Measurements from ENCODE around the gene NFATC1.

The NFATC1 gene

GRCh38 chr18:79485788-79486355 is 90.1 kb downstream of the NFATC1 start:
- no peaks in the 10 kb centered on the region for H3K9me3 ChIP-seq (ENCODE audit: control insufficient read depth, low read length)
- H3K4me3 ChIP-seq (ENCODE audit: low read length) = no peak overlapping the region
- no peaks in the 10 kb centered on the region for H3K36me3 ChIP-seq (ENCODE audit: control insufficient read depth, insufficient read depth, low read length)
- no peaks in the 10 kb centered on the region for H3K27me3 ChIP-seq (ENCODE audit: control insufficient read depth, insufficient read depth, low read length)
- no peak overlapping the region for H3K9ac ChIP-seq (ENCODE audit: low read length)
- no peaks in the 10 kb centered on the region for H3K4me1 ChIP-seq (ENCODE audit: control insufficient read depth, insufficient read depth, low read length)

DNA sequence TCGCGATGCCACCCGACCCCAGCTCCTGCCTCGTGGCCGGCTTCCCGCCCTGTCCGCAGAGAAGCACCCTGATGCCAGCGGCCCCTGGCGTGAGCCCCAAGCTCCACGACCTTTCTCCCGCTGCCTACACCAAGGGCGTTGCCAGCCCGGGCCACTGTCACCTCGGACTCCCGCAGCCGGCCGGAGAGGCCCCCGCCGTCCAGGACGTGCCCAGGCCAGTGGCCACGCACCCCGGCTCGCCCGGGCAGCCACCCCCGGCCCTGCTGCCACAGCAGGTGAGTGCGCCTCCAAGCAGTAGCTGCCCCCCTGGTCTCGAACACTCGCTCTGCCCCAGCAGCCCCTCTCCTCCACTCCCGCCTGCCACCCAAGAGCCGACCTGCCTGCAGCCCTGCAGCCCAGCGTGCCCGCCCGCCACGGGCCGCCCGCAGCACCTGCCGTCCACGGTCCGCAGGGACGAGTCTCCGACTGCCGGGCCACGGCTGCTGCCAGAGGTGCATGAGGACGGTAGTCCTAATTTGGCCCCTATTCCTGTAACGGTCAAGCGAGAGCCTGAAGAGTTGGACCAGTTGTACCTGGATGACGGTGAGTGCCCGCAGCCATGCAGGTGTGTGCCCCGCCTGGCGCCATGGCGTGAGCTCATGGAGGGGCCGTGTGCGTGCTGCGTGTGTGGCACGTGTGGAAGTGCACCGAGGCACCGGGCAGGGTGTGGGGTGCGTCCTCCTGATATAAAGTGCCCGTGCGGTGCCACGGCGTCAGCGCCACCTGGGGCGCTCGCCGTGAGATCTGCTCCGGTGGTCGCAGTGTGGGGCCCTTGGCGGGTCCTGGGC is 90.8 kb downstream of the NFATC1 start:
- no peaks in the 10 kb centered on the region for H3K27me3 ChIP-seq (ENCODE audit: control insufficient read depth, insufficient read depth, low read length)
- H3K9ac ChIP-seq (ENCODE audit: low read length) = no peak overlapping the region
- no peaks in the 10 kb centered on the region for H3K9me3 ChIP-seq (ENCODE audit: control insufficient read depth, low read length)
- no peak overlapping the region for H3K4me3 ChIP-seq (ENCODE audit: low read length)
- H3K36me3 ChIP-seq (ENCODE audit: control insufficient read depth, insufficient read depth, low read length) = no peaks in the 10 kb centered on the region
- no peaks in the 10 kb centered on the region for H3K4me1 ChIP-seq (ENCODE audit: control insufficient read depth, insufficient read depth, low read length)

GRCh38 chr18:79487183-79487800 is 91.6 kb downstream of the NFATC1 start:
- Histone ChIP-seq H3K9ac (ENCODE audit: low read length) (no peak overlapping the region), H3K36me3 (ENCODE audit: control insufficient read depth, insufficient read depth, low read length) (no peaks in the 10 kb centered on the region), H3K27me3 (ENCODE audit: control insufficient read depth, insufficient read depth, low read length) (no peaks in the 10 kb centered on the region), H3K9me3 (ENCODE audit: control insufficient read depth, low read length) (no peaks in the 10 kb centered on the region), H3K4me3 (ENCODE audit: low read length) (no peak overlapping the region), H3K4me1 (ENCODE audit: control insufficient read depth, insufficient read depth, low read length) (no peaks in the 10 kb centered on the region)

DNA sequence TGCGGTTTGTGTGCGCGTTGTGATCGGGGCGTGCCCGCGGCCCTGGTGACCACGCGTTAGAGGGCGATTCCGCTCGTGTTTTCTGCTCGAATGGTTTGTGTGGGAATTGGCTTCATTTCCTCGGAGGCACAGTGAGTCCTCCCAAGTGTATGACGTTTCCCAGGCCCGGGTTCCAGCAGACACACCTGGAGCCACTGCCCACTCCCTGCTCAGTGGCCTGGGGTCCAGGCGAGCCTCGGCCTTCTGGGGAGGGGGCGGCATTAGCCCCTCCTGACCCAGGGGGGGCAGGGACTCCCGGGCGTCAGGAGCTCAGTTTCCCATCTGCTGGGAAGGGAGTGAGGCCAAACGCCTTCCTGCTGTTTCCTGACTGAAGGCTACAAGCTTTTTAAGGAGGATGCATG is 92.1 kb downstream of the NFATC1 start:
- Histone ChIP-seq H3K36me3 (ENCODE audit: control insufficient read depth, insufficient read depth, low read length) (no peaks in the 10 kb centered on the region), H3K4me3 (ENCODE audit: low read length) (no peak overlapping the region), H3K4me1 (ENCODE audit: control insufficient read depth, insufficient read depth, low read length) (no peaks in the 10 kb centered on the region)

DNA sequence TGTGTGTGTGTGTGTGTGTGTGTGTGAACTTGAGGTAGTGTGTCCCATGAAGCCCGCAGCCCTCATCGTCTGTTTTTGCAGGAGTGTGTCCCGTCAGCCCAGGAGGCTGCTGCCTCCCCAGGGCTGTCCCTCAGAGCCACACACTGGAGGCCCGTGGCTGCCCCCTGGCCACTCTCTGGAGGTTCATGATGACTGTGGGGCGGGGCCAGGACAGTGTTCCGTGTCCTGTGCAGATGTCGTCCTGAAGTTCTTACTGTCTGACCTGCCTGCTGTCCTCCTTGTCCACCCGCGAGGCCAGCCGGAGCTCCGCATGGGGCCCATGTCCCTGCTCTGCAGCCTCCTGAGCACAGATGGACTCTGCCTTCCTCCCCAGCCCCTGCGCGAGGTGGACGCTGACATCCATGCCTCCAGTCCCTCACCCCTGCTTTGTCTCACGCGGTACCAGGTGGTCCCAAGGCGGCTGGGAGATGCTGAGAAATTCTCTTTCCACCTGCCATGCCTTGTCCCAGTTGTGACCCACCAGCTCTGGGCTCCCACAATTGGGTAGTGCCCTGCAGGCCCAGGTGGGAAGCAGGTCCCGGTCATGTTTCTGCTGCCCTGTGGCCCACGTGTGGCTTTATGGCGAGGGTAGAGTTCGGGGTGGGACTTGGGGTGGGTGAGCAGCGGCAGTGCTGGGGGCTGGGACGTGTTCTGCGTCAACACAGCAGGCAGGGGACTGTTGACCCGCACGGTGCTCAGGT is 92.8 kb downstream of the NFATC1 start:
- Histone ChIP-seq H3K4me3 (ENCODE audit: low read length) (no peak overlapping the region), H3K36me3 (ENCODE audit: control insufficient read depth, insufficient read depth, low read length) (no peaks in the 10 kb centered on the region), H3K9me3 (ENCODE audit: control insufficient read depth, low read length) (no peaks in the 10 kb centered on the region), H3K4me1 (ENCODE audit: control insufficient read depth, insufficient read depth, low read length) (no peaks in the 10 kb centered on the region), H3K27me3 (ENCODE audit: control insufficient read depth, insufficient read depth, low read length) (no peaks in the 10 kb centered on the region), H3K9ac (ENCODE audit: low read length) (no peak overlapping the region)

More for the DNA sequence above, 92.1 kb downstream of the NFATC1 start:
- H3K9ac ChIP-seq (ENCODE audit: low read length) = no peak overlapping the region
- no peaks in the 10 kb centered on the region for H3K27me3 ChIP-seq (ENCODE audit: control insufficient read depth, insufficient read depth, low read length)
- H3K9me3 ChIP-seq (ENCODE audit: control insufficient read depth, low read length) = no peaks in the 10 kb centered on the region

GRCh38 chr18:79489051-79489898 is 93.5 kb downstream of the NFATC1 start:
- H3K36me3 ChIP-seq (ENCODE audit: control insufficient read depth, insufficient read depth, low read length) = no peaks in the 10 kb centered on the region
- no peak overlapping the region for H3K4me3 ChIP-seq (ENCODE audit: low read length)
- no peaks in the 10 kb centered on the region for H3K27me3 ChIP-seq (ENCODE audit: control insufficient read depth, insufficient read depth, low read length)

GRCh38 chr18:79489899-79490625 is 94.3 kb downstream of the NFATC1 start:
- H3K27me3 ChIP-seq (ENCODE audit: control insufficient read depth, insufficient read depth, low read length) = no peaks in the 10 kb centered on the region
- H3K9me3 ChIP-seq (ENCODE audit: control insufficient read depth, low read length) = no peaks in the 10 kb centered on the region
- no peaks in the 10 kb centered on the region for H3K36me3 ChIP-seq (ENCODE audit: control insufficient read depth, insufficient read depth, low read length)
- no peaks in the 10 kb centered on the region for H3K4me1 ChIP-seq (ENCODE audit: control insufficient read depth, insufficient read depth, low read length)
- H3K4me3 ChIP-seq (ENCODE audit: low read length) = no peak overlapping the region
- no peak overlapping the region for H3K9ac ChIP-seq (ENCODE audit: low read length)

More at GRCh38 chr18:79489051-79489898, 93.5 kb downstream of the NFATC1 start:
- no peaks in the 10 kb centered on the region for H3K9me3 ChIP-seq (ENCODE audit: control insufficient read depth, low read length)
- H3K4me1 ChIP-seq (ENCODE audit: control insufficient read depth, insufficient read depth, low read length) = no peaks in the 10 kb centered on the region
- no peak overlapping the region for H3K9ac ChIP-seq (ENCODE audit: low read length)

DNA sequence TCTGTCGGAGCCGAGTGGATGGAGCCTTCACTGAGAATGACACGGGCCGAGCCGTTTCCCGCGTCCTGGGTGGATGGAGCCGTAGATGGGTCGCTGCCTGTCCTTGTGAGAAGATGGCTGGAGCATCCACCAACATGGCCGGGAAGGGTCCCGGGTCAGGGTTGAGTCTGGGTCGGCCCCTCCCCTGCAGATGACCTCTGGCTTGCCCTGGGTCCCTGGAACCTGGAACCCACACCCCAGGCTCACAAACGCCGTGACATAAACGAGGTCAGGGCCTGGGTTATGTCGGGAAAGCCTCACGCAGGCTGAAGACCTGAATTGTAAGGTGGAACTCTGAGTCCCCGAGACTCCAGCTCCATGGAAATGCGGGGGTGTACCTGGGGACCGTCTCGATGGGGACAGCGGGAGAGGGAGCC is 94.9 kb downstream of the NFATC1 start:
- H3K4me3 ChIP-seq (ENCODE audit: low read length) = no peak overlapping the region
- no peaks in the 10 kb centered on the region for H3K4me1 ChIP-seq (ENCODE audit: control insufficient read depth, insufficient read depth, low read length)
- no peaks in the 10 kb centered on the region for H3K9me3 ChIP-seq (ENCODE audit: control insufficient read depth, low read length)

DNA sequence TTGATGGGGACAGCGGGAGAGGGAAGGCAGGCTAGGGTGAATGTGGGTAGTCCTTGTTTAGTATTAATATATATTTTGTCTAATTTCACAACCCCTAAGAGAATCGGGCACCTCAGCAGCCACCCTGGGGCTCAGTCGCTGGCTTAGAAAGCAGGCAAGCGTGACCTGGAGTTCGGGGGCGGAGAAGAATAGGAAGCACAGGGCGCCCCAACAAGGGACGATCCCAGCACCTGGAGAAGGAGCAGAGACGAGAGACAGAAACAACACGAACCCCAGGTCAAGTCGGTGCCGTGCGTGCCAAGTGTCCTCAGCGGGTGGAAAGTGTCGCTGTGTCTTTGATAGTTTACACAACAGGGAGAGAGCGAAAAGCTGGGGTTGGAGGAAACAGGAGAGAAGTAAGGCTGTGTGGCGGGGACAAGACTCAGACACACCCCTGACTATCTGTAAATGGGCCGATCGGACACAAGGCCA is 95.4 kb downstream of the NFATC1 start:
- Histone ChIP-seq H3K4me3 (ENCODE audit: low read length) (no peak overlapping the region), H3K27me3 (ENCODE audit: control insufficient read depth, insufficient read depth, low read length) (no peaks in the 10 kb centered on the region), H3K36me3 (ENCODE audit: control insufficient read depth, insufficient read depth, low read length) (no peaks in the 10 kb centered on the region), H3K4me1 (ENCODE audit: control insufficient read depth, insufficient read depth, low read length) (no peaks in the 10 kb centered on the region), H3K9me3 (ENCODE audit: control insufficient read depth, low read length) (no peaks in the 10 kb centered on the region), H3K9ac (ENCODE audit: low read length) (no peak overlapping the region)

More for the DNA sequence above, 94.9 kb downstream of the NFATC1 start:
- Histone ChIP-seq H3K36me3 (ENCODE audit: control insufficient read depth, insufficient read depth, low read length) (no peaks in the 10 kb centered on the region), H3K27me3 (ENCODE audit: control insufficient read depth, insufficient read depth, low read length) (no peaks in the 10 kb centered on the region), H3K9ac (ENCODE audit: low read length) (no peak overlapping the region)

DNA sequence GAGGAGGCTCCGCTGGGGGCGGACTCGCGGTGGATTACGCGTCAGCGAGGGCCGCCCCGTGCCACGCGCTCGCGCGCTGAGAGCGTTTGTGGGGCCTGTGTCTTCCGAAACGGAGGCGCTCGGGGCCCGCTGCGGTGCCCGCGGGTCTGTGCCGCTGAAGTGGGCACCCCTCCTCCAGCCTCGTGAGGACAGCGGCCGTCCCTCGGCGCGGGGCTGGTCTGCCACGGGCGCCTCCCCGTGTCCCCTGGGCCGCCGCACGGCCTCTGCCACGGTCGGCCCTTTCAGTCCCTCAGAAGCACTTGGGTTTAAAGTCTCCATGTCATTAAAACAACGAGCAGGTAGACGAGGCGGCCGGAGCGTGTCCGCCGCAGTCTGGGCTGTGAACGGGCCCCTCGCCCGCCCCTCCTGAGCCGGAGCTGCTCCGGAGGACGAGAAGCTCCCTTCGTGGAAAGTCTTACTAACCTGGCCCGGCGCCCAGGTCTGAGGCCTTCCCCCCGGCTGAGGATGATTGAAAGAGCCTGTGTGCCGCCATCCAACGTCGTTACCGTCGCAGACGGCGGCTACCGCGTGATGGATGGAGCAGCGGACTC is 97.6 kb downstream of the NFATC1 start:
- Histone ChIP-seq H3K9ac (ENCODE audit: low read length) (no peak overlapping the region), H3K9me3 (ENCODE audit: control insufficient read depth, low read length) (no peaks in the 10 kb centered on the region), H3K27me3 (ENCODE audit: control insufficient read depth, insufficient read depth, low read length) (no peaks in the 10 kb centered on the region), H3K4me3 (ENCODE audit: low read length) (no peak overlapping the region), H3K4me1 (ENCODE audit: control insufficient read depth, insufficient read depth, low read length) (peaks cover 6% of the 10 kb centered on the region), H3K36me3 (ENCODE audit: control insufficient read depth, insufficient read depth, low read length) (no peaks in the 10 kb centered on the region)
